Right kidney (tissue), 1 donor: ENCODE data around the gene POU3F2.
A peak's percentile ranks its signal among the peaks of the same experiment; 100 is the strongest.

ENCODE experiments used
- DNase-seq: peaks from one replicate; pipeline ENCODE4 v3.0.0-alpha.2; 2016

The POU3F2 gene

GRCh38 chr6:98830146-98830545, 4.2 kb upstream of the POU3F2 start:
- no peak for DNase-seq

GRCh38 chr6:98831057-98831958, 3.1 kb upstream of the POU3F2 start:
- peak; percentile 56 for DNase-seq

- no peak for DNase-seq
These were observed 2.5 kb upstream of the POU3F2 start for GRCh38 chr6:98831959-98832283.

- peak; percentile 62 for DNase-seq
These were observed 1.9 kb upstream of the POU3F2 start for GRCh38 chr6:98832284-98833056.

GRCh38 chr6:98833057-98833306, 1.4 kb upstream of the POU3F2 start:
- no peak for DNase-seq

- peak; percentile 70 for DNase-seq
These were observed 891 bp upstream of the POU3F2 start for GRCh38 chr6:98833307-98834059.

GRCh38 chr6:98835149-98836024, 1.0 kb downstream of the POU3F2 start:
- peak; percentile 66 for DNase-seq

GRCh38 chr6:98836025-98836961, 1.9 kb downstream of the POU3F2 start:
- no peak for DNase-seq

- DNase-seq, result peak; percentile 62
These were observed 2.9 kb downstream of the POU3F2 start for GRCh38 chr6:98836962-98837944.

GRCh38 chr6:98838032-98838431, 3.7 kb downstream of the POU3F2 start:
- DNase-seq, result peak; percentile 18

- DNase-seq, result no peak
These were observed 4.6 kb downstream of the POU3F2 start for GRCh38 chr6:98838975-98839374.

GRCh38 chr6:98839781-98840361, 5.5 kb downstream of the POU3F2 start:
- DNase-seq, result peak; percentile 28

GRCh38 chr6:98840385-98840784, 6.0 kb downstream of the POU3F2 start:
- no peak for DNase-seq

- no peak for DNase-seq
These were observed 6.7 kb downstream of the POU3F2 start for GRCh38 chr6:98840996-98841513.

- DNase-seq, result peak; percentile 37
These were observed 7.4 kb downstream of the POU3F2 start for GRCh38 chr6:98841621-98842341.

GRCh38 chr6:98842342-98843180, 8.2 kb downstream of the POU3F2 start:
- DNase-seq, result peak; percentile 50
